K562 (cell line): ENCODE results near the gene L3MBTL1. TPM values are rescaled to one million over a fixed set of nuclear protein-coding genes. Genes with fewer than 3 reads are reported as not detected.

Source experiments
- ATAC-seq: fragments of 200-7000 bp; cut with Tn5 transposase; 3 replicates; pipeline ENCODE4 v1.9.1; 2020; ENCODE audit warnings: moderate library complexity
- BruUV-seq: library from RNA; stranded (reverse); fragments of 400-500 nt; replicated peaks from 2 replicates; lab custom pipeline; 2021; lab: Mats Ljungman, UMichigan
- CTCF ChIA-PET: fragments of 300-600 bp; formaldehyde crosslinking; extraction: SDS; loops from one replicate; lab custom pipeline; 2021; ENCODE audit warnings: low intra/inter-chr PET ratio; lab: Yijun Ruan, JAX
- POLR2A ChIA-PET: fragments of 300-600, 350-650 bp; sonication (Branson Sonifier 250); formaldehyde crosslinking; extraction: SDS; loops from one replicate; lab custom pipeline; 2021; ENCODE audit warnings: antibody characterized with exemption, inconsistent platforms; lab: Yijun Ruan, JAX
- DNase-seq, 4 experiments: peaks; one replicate each; pipeline versions ENCODE4 v3.0.0 to v3.0.0-alpha.2; 2011 to 2018; ENCODE audit warnings: low spot score in 3 of 4, mixed read lengths in 3 of 4; ENCODE audit errors: extremely low read depth in 1 of 4
- FAIRE-seq: peaks from 2 replicates; lab custom pipeline; 2011; peaks lifted over from hg19 to GRCh38; lab: Jason Lieb, UNC
- H2AFZ ChIP-seq: 2 replicates; pipeline ENCODE4 v1.6.0; 2011; ENCODE audit warnings: low read depth, low read length, control low read depth, inconsistent platforms
- H3K27ac ChIP-seq: fragments of 200-600 bp; 3 replicates; pipeline ENCODE4 v1.8.0; 2011; ENCODE audit warnings: low read depth, mild to moderate bottlenecking, control low read depth, inconsistent platforms, low read length, moderate library complexity, mixed read lengths; ENCODE audit errors: extremely low read depth
- H3K27me3 ChIP-seq, 2 experiments: fragments of 300-600 bp in 1 of 2; 2 replicates in 1 of 2; 3 replicates in 1 of 2; pipeline versions ENCODE4 v1.6.0 to v1.8.0; 2011; ENCODE audit warnings: inconsistent platforms in 2 of 2, low read length in 2 of 2, mild to moderate bottlenecking in 1 of 2, mixed read lengths in 1 of 2, moderate library complexity in 1 of 2; ENCODE audit not compliant: control insufficient read depth in 2 of 2, insufficient read depth in 2 of 2
- H3K36me3 ChIP-seq: fragments of 300-600 bp; 3 replicates; pipeline ENCODE4 v1.8.0; 2011; ENCODE audit warnings: mild to moderate bottlenecking, low read length, inconsistent platforms; ENCODE audit not compliant: control insufficient read depth, insufficient read depth
- H3K4me1 ChIP-seq, 2 experiments: fragments of 200-600 bp in 1 of 2; replicated peaks in 1 of 2; 2 replicates in 1 of 2; 3 replicates in 1 of 2; pipeline versions ENCODE4 v1.5.1 to v1.8.0; 2011; ENCODE audit warnings: inconsistent platforms in 2 of 2, low read length in 2 of 2, mild to moderate bottlenecking in 1 of 2, mixed read lengths in 1 of 2, moderate library complexity in 1 of 2; ENCODE audit not compliant: control insufficient read depth in 2 of 2, insufficient read depth in 2 of 2
- H3K4me2 ChIP-seq: 2 replicates; pipeline ENCODE4 v1.6.1; 2011; ENCODE audit warnings: low read length, control low read depth, inconsistent platforms, mixed read lengths; ENCODE audit not compliant: insufficient read depth
- H3K4me3 ChIP-seq: fragments of 200-600 bp; sonication (generic), shearing (Covaris generic); 2 replicates; pipeline ENCODE4 v1.5.1; 2016; ENCODE audit warnings: control low read depth, inconsistent platforms
- H3K79me2 ChIP-seq: fragments of 200-600 bp; 3 replicates; pipeline ENCODE4 v1.8.0; 2011; ENCODE audit warnings: low read length, inconsistent platforms; ENCODE audit not compliant: control insufficient read depth, insufficient read depth
- H3K9ac ChIP-seq, 2 experiments: 2 replicates each; pipeline versions ENCODE4 v1.6.0 to v1.6.1; 2011; ENCODE audit warnings: low read depth in 2 of 2, low read length in 2 of 2, control low read depth in 1 of 2, inconsistent platforms in 1 of 2, mild to moderate bottlenecking in 1 of 2, mixed read lengths in 1 of 2; ENCODE audit not compliant: insufficient read depth in 1 of 2
- H3K9me1 ChIP-seq: one replicate; pipeline ENCODE4 v1.6.0; 2011; ENCODE audit warnings: inconsistent platforms, mild to moderate bottlenecking, low read length, moderate library complexity; ENCODE audit not compliant: control insufficient read depth, insufficient read depth
- H3K9me3 ChIP-seq: replicated peaks from 2 replicates; pipeline ENCODE4 v1.5.1; 2011; ENCODE audit warnings: low read depth, low read length, inconsistent platforms; ENCODE audit not compliant: control insufficient read depth, insufficient read depth
- H4K20me1 ChIP-seq: replicated peaks from 2 replicates; pipeline ENCODE4 v1.6.1; 2011; ENCODE audit warnings: low read length, inconsistent platforms, mixed read lengths; ENCODE audit not compliant: control insufficient read depth, insufficient read depth
- KDM5B ChIP-seq: fragments of 200-600 bp; sonication (generic); IDR thresholded peaks from 2 replicates; pipeline ENCODE4 v1.6.1; 2012; ENCODE audit warnings: low read depth, mild to moderate bottlenecking, moderate library complexity, low read length, control low read depth, inconsistent platforms; ENCODE audit not compliant: insufficient replicate concordance
- NFIC ChIP-seq: fragments of 450-650 bp; IDR thresholded peaks from 2 replicates; pipeline ENCODE4 v1.6.1; 2017; ENCODE audit warnings: mild to moderate bottlenecking, inconsistent platforms
- TEAD4 ChIP-seq, 2 experiments: sonication (generic) in 1 of 2; formaldehyde crosslinking in 1 of 2; IDR thresholded peaks; 2 replicates each; pipeline versions ENCODE4 v1.6.1 to v1.8.0; 2012 to 2022; ENCODE audit warnings: borderline replicate concordance in 1 of 2, inconsistent platforms in 1 of 2, low read length in 1 of 2, mild to moderate bottlenecking in 1 of 2, missing genetic modification reagents in 1 of 2
- ZNF407 ChIP-seq: fragments of 450-650 bp; IDR thresholded peaks from 2 replicates; pipeline ENCODE4 v1.6.1; 2016; ENCODE audit warnings: low read depth
- WGBS: fragments of 100-300 bp; shearing (Covaris generic); methylation state at CpG from one replicate; pipeline ENCODE4 v1.1.6; 2016; ENCODE audit warnings: low coverage, mixed read lengths; ENCODE audit not compliant: insufficient coverage; ENCODE audit errors: missing lambda C conversion rate; 5-methylcytosine and 5-hydroxymethylcytosine counted together
- in situ Hi-C: fragments of 300-500 bp; cut with MboI; formaldehyde crosslinking; loops from 4 replicates; pipeline ENCODE4 v1.15.0; 2018; ENCODE audit warnings: inconsistent platforms, mixed read lengths
- intact Hi-C: fragments of 100-400 bp; cut with micrococcal nuclease; formaldehyde crosslinking; loops from 2 replicates; pipeline ENCODE4 v1.14.2; 2022
- polyA plus RNA-seq, 8 experiments: library from polyadenylated mRNA; depleted of rRNA in 4 of 8; stranded (reverse) in 5 of 8; unstranded in 3 of 8; fragments of >200 nt; fragmentation: Nextera tagmentation in 2 of 8; fragmentation: Illumina TruSeq in 1 of 8; extraction: Ambion mirVana in 2 of 8; extraction: Trizol in 1 of 8; gene quantifications; 2 replicates each; pipeline versions ENCODE4 v1.2.1 to v1.2.3, GENCODE V29; 2011 to 2014; ENCODE audit warnings: inconsistent platforms in 1 of 8, missing spikeins in 1 of 8
- total RNA-seq, 7 experiments: library from RNA; depleted of rRNA in 6 of 7; stranded (reverse); fragments of >200 nt in 6 of 7; fragmentation: Illumina TruSeq in 2 of 7; extraction: Trizol in 2 of 7; gene quantifications; 2 replicates each; pipeline versions ENCODE4 v1.2.1 to v1.2.3, GENCODE V29; 2011 to 2021; ENCODE audit warnings: low replicate concordance in 1 of 7
- TF ChIP-seq, protein P1 (sequence below), 3 experiments: IDR thresholded peaks in 2 of 3; conservative IDR thresholded peaks in 1 of 3; 2 replicates each; pipeline ENCODE4 v1.5.1; 2011 to 2012; ENCODE audit warnings: low read length in 3 of 3, mild to moderate bottlenecking in 3 of 3, control low read depth in 2 of 3, improper control_type of control experiment in 1 of 3, inconsistent platforms in 1 of 3, low read depth in 1 of 3, mixed read lengths in 1 of 3, moderate library complexity in 1 of 3; ENCODE audit not compliant: insufficient read depth in 2 of 3

L3MBTL1 gene
- total and polyA plus RNA-seq, 9 of the 15 experiments (the other 6 are each of a cell fraction or from before 2014, with no cell fraction given) = 0.77 to 10.0 (median 4.4) TPM

DNA sequence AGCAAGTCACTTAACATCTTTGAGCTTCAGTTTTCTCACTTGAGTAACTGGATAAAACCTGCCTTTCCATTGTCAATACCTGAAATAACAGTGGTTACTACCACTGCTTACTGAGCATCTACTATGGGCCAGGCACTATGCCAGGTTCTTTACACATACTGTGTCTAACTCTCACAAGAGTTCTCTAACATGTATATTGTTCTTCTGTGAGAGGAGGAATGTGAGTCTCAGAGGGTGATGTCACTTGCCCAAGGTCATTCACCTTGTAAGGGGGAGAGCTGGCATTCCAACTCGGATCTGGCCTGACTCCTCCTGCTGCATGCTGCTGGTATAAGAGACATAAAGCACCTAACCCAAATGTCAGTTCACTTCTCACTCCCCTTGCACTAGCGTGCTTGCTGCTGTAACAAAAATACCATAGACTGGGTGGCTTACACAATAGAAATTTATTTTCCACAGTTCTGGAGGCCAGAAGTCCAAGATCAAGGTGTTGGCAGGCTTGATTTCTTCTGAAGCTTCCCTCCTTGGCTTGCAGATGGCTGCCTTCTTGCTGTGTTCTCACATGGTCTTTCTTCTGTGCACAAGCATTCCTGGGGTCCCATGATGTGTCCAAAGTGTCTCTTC, 29.4 kb downstream of the L3MBTL1 start:
- H3K79me2 ChIP-seq = no peaks in the 10 kb centered on the region
- no peak overlapping the region for H3K4me3 ChIP-seq
- no peaks in the 10 kb centered on the region for H3K9me3 ChIP-seq
- peaks cover 12% of the 10 kb centered on the region; the same call in 2 of the 3 replicates for H3K36me3 ChIP-seq
- no peaks in the 10 kb centered on the region for H4K20me1 ChIP-seq
- in situ Hi-C loops = no loop called here
- ATAC-seq (no peak), FAIRE-seq (no peak), DNase-seq (no peak)
- BruUV-seq = no TSS peak
- peaks cover 6% of the 10 kb centered on the region for H3K9me1 ChIP-seq
- H3K4me2 ChIP-seq = no peak overlapping the region
- H3K4me1 ChIP-seq = peaks cover 18 to 24% of the 10 kb centered on the region in 2 experiments; a peak in 4 of 5 replicates
- POLR2A ChIA-PET = interaction anchor here (0.6 to 0.9 kb wide), 3 partner anchors 13 to 32 kb away, joined by 3 to 4 read pairs (median 4); no protein-coding TSS in a partner anchor
- no peaks in the 10 kb centered on the region for H3K27me3 ChIP-seq
- WGBS = 54% methylated on average over 2 of the region's 2 CpGs
- intact Hi-C loops = loop anchor here (5.0 to 10.0 kb wide), 2 partner anchors 90 to 548 kb away; no protein-coding TSS in a partner anchor
- H3K27ac ChIP-seq = no peak overlapping the region
- H3K9ac ChIP-seq = no peak overlapping the region
- CTCF ChIA-PET = no interaction called here
- no peak overlapping the region for H2AFZ ChIP-seq
- TF ChIP-seq, protein P1, sequence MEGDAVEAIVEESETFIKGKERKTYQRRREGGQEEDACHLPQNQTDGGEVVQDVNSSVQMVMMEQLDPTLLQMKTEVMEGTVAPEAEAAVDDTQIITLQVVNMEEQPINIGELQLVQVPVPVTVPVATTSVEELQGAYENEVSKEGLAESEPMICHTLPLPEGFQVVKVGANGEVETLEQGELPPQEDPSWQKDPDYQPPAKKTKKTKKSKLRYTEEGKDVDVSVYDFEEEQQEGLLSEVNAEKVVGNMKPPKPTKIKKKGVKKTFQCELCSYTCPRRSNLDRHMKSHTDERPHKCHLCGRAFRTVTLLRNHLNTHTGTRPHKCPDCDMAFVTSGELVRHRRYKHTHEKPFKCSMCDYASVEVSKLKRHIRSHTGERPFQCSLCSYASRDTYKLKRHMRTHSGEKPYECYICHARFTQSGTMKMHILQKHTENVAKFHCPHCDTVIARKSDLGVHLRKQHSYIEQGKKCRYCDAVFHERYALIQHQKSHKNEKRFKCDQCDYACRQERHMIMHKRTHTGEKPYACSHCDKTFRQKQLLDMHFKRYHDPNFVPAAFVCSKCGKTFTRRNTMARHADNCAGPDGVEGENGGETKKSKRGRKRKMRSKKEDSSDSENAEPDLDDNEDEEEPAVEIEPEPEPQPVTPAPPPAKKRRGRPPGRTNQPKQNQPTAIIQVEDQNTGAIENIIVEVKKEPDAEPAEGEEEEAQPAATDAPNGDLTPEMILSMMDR (IDR thresholded peaks at IDR 0.05 in 2 of 3, conservative IDR thresholded peaks at IDR 0.05 in 1 of 3; ENCODE audit: insufficient read depth in 2 of 3, low read depth in 1 of 3, low read length in 3 of 3) = no peak
- TF ChIP-seq ZNF407 (no peak), KDM5B (no peak), NFIC (peak; percentile 24; the same call in 1 of the 2 replicates), TEAD4 (IDR thresholded peaks at IDR 0.05; ENCODE audit: low read length) (no peak), TEAD4 (CRISPR knock-in tag; IDR thresholded peaks at IDR 0.05; ENCODE audit: borderline replicate concordance) (no peak)
